Prostate gland (tissue), 2 donors: ENCODE results near the gene ANGPTL7.
"Not testable (repeated sequence)": the region's sequence is repeated elsewhere in the genome, so short reads cannot be mapped to it uniquely, and the experiment has no call there.

Experiments
- CTCF ChIP-seq, 4 experiments: fragments of 200-600 bp in 2 of 4; fragments of 450-650 bp in 2 of 4; sonication (generic) in 2 of 4; IDR thresholded peaks; 1 replicate in 3 of 4; 2 replicates in 1 of 4; pipeline ENCODE4 v1.5.1; 2016 to 2019; ENCODE audit warnings: antibody characterized with exemption in 4 of 4, mild to moderate bottlenecking in 2 of 4, moderate library complexity in 2 of 4
- POLR2A ChIP-seq: fragments of 450-650 bp; IDR thresholded peaks from one replicate; pipeline ENCODE4 v1.6.1; 2016; ENCODE audit warnings: antibody characterized with exemption, mild to moderate bottlenecking
- POLR2AphosphoS5 ChIP-seq: sonication (generic); formaldehyde crosslinking; IDR thresholded peaks from one replicate; pipeline ENCODE4 v1.6.1; 2017; ENCODE audit warnings: antibody characterized with exemption

- TF ChIP-seq POLR2AphosphoS5; POLR2A; CTCF (IDR thresholded peaks at IDR 0.05): not testable (repeated sequence)
Observed at GRCh38 chr1:11162752-11163151, 26.4 kb upstream of the ANGPTL7 start.
